Loucy (cell line): ENCODE measurements around the gene SH3BGRL2.

Experiments used
- H2AFZ ChIP-seq: fragments of 200-600 bp; sonication (generic); 2 replicates; pipeline ENCODE4 v1.6.0; 2016; ENCODE audit warnings: antibody characterized with exemption, mild to moderate bottlenecking, low read length, moderate library complexity
- H3F3A ChIP-seq: fragments of 200-600 bp; 2 replicates; pipeline ENCODE4 v1.6.0; 2016; ENCODE audit warnings: antibody characterized with exemption, low read depth, mild to moderate bottlenecking
- H3K27me3 ChIP-seq: fragments of 200-600 bp; sonication (generic); 2 replicates; pipeline ENCODE4 v1.6.1; 2014; ENCODE audit warnings: low read length, mild to moderate bottlenecking; ENCODE audit not compliant: insufficient read depth, poor library complexity, severe bottlenecking
- H3K36me3 ChIP-seq: fragments of 200-600 bp; sonication (generic); 2 replicates; pipeline ENCODE4 v1.6.1; 2016; ENCODE audit warnings: low read length; ENCODE audit not compliant: insufficient read depth
- H3K4me1 ChIP-seq: fragments of 200-600 bp; sonication (generic); 2 replicates; pipeline ENCODE4 v1.5.1; 2014; ENCODE audit warnings: low read length, mild to moderate bottlenecking; ENCODE audit not compliant: insufficient read depth, poor library complexity, severe bottlenecking
- H3K4me2 ChIP-seq: fragments of 200-600 bp; sonication (generic); 2 replicates; pipeline ENCODE4 v1.6.0; 2014; ENCODE audit warnings: antibody characterized with exemption, low read length, low read depth, mild to moderate bottlenecking; ENCODE audit not compliant: poor library complexity, severe bottlenecking
- H3K4me3 ChIP-seq: fragments of 200-600 bp; sonication (generic); 2 replicates; pipeline ENCODE4 v1.5.1; 2014; ENCODE audit warnings: low read length, mild to moderate bottlenecking, mixed read lengths; ENCODE audit not compliant: poor library complexity, severe bottlenecking
- H3K79me2 ChIP-seq: fragments of 200-600 bp; sonication (generic); 2 replicates; pipeline ENCODE4 v1.6.1; 2014; ENCODE audit warnings: low read length; ENCODE audit not compliant: insufficient read depth
- H3K9ac ChIP-seq: fragments of 200-600 bp; sonication (generic); 2 replicates; pipeline ENCODE4 v1.6.0; 2014; ENCODE audit warnings: mild to moderate bottlenecking, low read depth, low read length, moderate library complexity; ENCODE audit not compliant: poor library complexity, severe bottlenecking
- H3K9me2 ChIP-seq: fragments of 200-600 bp; sonication (generic); replicated peaks from 2 replicates; pipeline ENCODE4 v1.6.1; 2016; ENCODE audit warnings: low read depth, low read length, mixed read lengths
- H3K9me3 ChIP-seq: fragments of 200-600 bp; sonication (generic); 2 replicates; pipeline ENCODE4 v1.6.1; 2014; ENCODE audit warnings: mild to moderate bottlenecking, antibody characterized with exemption, low read length, low read depth; ENCODE audit not compliant: insufficient read depth
- H4K20me1 ChIP-seq: fragments of 200-600 bp; sonication (generic); 2 replicates; pipeline ENCODE4 v1.6.0; 2014; ENCODE audit warnings: antibody characterized with exemption, low read length, mild to moderate bottlenecking; ENCODE audit not compliant: insufficient read depth, poor library complexity, severe bottlenecking
- CTCF ChIP-seq: fragments of 200-600 bp; sonication (generic); conservative IDR thresholded peaks from 2 replicates; pipeline ENCODE4 v1.5.1; 2014; ENCODE audit warnings: mild to moderate bottlenecking, antibody characterized with exemption, low read length
- EZH2phosphoT487 ChIP-seq: fragments of 200-600 bp; IDR thresholded peaks from 2 replicates; pipeline ENCODE4 v1.6.1; 2018; ENCODE audit warnings: antibody characterized with exemption, mild to moderate bottlenecking, moderate library complexity, borderline replicate concordance

SH3BGRL2 gene

DNA sequence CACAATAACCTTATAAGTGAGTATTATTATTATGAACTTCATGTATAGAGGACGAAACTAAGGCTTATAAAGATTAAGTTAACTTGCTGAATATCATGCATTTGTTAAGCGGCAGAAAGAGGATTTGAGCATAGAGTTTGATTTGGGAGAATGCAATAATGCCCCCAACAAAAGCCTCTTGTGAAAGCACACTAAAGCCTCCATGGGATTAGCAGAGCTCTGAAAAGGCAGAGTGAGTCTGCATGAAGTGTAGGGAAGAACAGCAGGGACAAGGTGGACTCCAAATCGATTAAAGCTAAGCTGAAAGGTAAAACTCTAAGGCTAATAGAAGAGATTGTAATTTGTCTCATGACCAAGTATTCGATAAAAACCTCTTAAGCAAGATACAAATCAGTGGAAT is 100.3 kb downstream of the SH3BGRL2 start:
- TF ChIP-seq CTCF (no peak), EZH2phosphoT487 (no peak)
- no peaks in the 10 kb centered on the region for H3K9me3 ChIP-seq
- H3K36me3 ChIP-seq, result no peaks in the 10 kb centered on the region
- no peak overlapping the region for H3K9ac ChIP-seq
- no peaks in the 10 kb centered on the region for H4K20me1 ChIP-seq
- H3K27me3 ChIP-seq, result no peaks in the 10 kb centered on the region
- H3K9me2 ChIP-seq, result no peaks in the 10 kb centered on the region
- no peaks in the 10 kb centered on the region for H3F3A ChIP-seq
- no peaks in the 10 kb centered on the region for H3K79me2 ChIP-seq
- H2AFZ ChIP-seq, result no peak overlapping the region
- no peak overlapping the region for H3K4me3 ChIP-seq
- no peaks in the 10 kb centered on the region for H3K4me1 ChIP-seq
- no peak overlapping the region for H3K4me2 ChIP-seq

- Histone ChIP-seq H3K9me3 (no peaks in the 10 kb centered on the region), H3K4me3 (no peak overlapping the region), H3K79me2 (no peaks in the 10 kb centered on the region), H3K27me3 (no peaks in the 10 kb centered on the region), H3K9ac (no peak overlapping the region), H3K36me3 (no peaks in the 10 kb centered on the region), H3K4me2 (no peak overlapping the region), H2AFZ (no peak overlapping the region), H3K9me2 (no peaks in the 10 kb centered on the region), H3K4me1 (no peaks in the 10 kb centered on the region), H4K20me1 (no peaks in the 10 kb centered on the region), H3F3A (no peaks in the 10 kb centered on the region)
- TF ChIP-seq EZH2phosphoT487 (no peak), CTCF (no peak)
Observed at GRCh38 chr6:79733388-79733787, 102.3 kb downstream of the SH3BGRL2 start.

DNA sequence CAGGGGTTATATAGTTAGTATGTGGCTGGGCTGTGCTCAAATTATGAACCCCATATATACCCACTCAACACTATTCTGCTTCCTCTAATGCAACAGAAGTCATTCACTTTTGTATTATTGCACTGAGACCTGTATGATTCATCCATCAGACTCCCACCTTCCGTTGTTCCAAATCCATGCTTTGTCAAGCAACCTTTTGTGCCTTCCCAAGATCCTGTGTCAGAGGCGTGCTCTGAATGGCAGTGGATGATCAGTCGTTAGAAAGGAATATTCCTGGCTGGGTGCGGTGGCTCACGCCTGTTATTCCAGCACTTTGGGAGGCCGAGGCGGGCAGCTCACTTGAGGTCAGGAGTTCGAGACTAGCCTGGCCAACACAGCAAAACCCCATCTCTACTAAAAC is 103.2 kb downstream of the SH3BGRL2 start:
- H3F3A ChIP-seq, result no peaks in the 10 kb centered on the region
- no peak overlapping the region for H3K9ac ChIP-seq
- H3K4me3 ChIP-seq, result no peak overlapping the region
- no peaks in the 10 kb centered on the region for H3K9me2 ChIP-seq
- no peak overlapping the region for H2AFZ ChIP-seq
- H3K4me1 ChIP-seq, result no peaks in the 10 kb centered on the region
- H4K20me1 ChIP-seq, result no peaks in the 10 kb centered on the region
- H3K4me2 ChIP-seq, result no peak overlapping the region
- no peak for TF ChIP-seq CTCF
- no peak for TF ChIP-seq EZH2phosphoT487
- H3K9me3 ChIP-seq, result no peaks in the 10 kb centered on the region
- H3K27me3 ChIP-seq, result no peaks in the 10 kb centered on the region
- H3K79me2 ChIP-seq, result no peaks in the 10 kb centered on the region
- no peaks in the 10 kb centered on the region for H3K36me3 ChIP-seq
